Colonic mucosa (tissue), 4 donors: ENCODE data around the gene FRG1. TPM values are rescaled to one million over a fixed set of nuclear protein-coding genes. Genes with fewer than 3 reads are reported as not detected.
"Not testable (repeated sequence)": the region's sequence is repeated elsewhere in the genome, so short reads cannot be mapped to it uniquely, and the experiment has no call there.

Source experiments
- DNase-seq: peaks from one replicate; pipeline ENCODE4 v3.0.0-alpha.2; 2020
- H3K27ac ChIP-seq: fragments of 200-600 bp; one replicate; pipeline ENCODE4 v1.8.0; 2021
- H3K27me3 ChIP-seq: fragments of 200-600 bp; one replicate; pipeline ENCODE4 v1.8.0; 2021
- H3K36me3 ChIP-seq: fragments of 200-600 bp; one replicate; pipeline ENCODE4 v1.8.0; 2021
- H3K4me1 ChIP-seq: fragments of 200-600 bp; one replicate; pipeline ENCODE4 v1.8.0; 2021; ENCODE audit warnings: mild to moderate bottlenecking
- H3K4me3 ChIP-seq: fragments of 200-600 bp; one replicate; pipeline ENCODE4 v1.8.0; 2021
- H3K9ac ChIP-seq, 2 donors: one replicate each; pipeline ENCODE4 v1.7.0; 2013; ENCODE audit warnings: control low read depth in 2 of 2, low read depth in 2 of 2, low read length in 2 of 2
- H3K9me3 ChIP-seq: fragments of 200-600 bp; one replicate; pipeline ENCODE4 v1.8.0; 2021
- intact Hi-C: fragments of 100-400 bp; cut with DNase I; formaldehyde crosslinking; loops from one replicate; pipeline ENCODE4 v1.14.1; 2022
- total RNA-seq, 2 donors: library from RNA; stranded (reverse); fragmentation: NEBNext Ultra II Directional in 1 of 2; extraction: Animal tissue kit (Norgen Biotek cat#: 25700) in 1 of 2; gene quantifications; one replicate each; pipeline ENCODE4 v1.2.1, GENCODE V29; 2021
- TF ChIP-seq, protein P1 (sequence below): fragments of 200-600 bp; IDR thresholded peaks from one replicate; pipeline ENCODE4 v1.8.0; 2022; ENCODE audit warnings: antibody characterized with exemption, mild to moderate bottlenecking
- donor health status: healthy.
- donor health status: DM: no; HTN: no; CAD: no.
- donor health status: DM: no; HTN: no; CAD: no.

FRG1 gene
- total RNA-seq, 2 donors from 2014 or later: 36.5 to 37.9 TPM

DNA sequence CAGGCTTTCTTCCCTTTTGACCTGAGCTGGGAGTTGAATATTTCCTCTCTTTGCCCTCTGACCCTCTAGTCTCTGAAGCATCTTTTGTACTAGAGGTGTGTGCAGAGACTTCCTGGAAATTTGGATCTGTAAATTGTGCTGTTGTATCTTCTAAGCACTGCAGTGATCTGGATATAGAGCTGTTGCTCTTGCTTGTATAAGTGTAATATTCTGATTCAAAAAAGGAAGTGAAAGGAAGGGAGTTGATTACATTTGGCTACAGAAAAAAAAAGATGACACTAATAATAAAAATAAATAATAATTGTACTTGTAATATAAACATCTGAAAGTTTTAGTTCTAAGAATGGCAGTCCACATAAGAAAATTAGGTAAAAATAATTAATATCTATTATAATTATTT lies 33.0 kb downstream of the FRG1 start:
- Histone ChIP-seq H3K4me1 (no peaks in the 10 kb centered on the region), H3K9ac (no peak overlapping the region), H3K27ac (no peak overlapping the region), H3K36me3 (no peaks in the 10 kb centered on the region), H3K9me3 (no peaks in the 10 kb centered on the region), H3K27me3 (no peaks in the 10 kb centered on the region), H3K4me3 (no peak overlapping the region)
- intact Hi-C loops: no loop called here
- TF ChIP-seq, protein P1, sequence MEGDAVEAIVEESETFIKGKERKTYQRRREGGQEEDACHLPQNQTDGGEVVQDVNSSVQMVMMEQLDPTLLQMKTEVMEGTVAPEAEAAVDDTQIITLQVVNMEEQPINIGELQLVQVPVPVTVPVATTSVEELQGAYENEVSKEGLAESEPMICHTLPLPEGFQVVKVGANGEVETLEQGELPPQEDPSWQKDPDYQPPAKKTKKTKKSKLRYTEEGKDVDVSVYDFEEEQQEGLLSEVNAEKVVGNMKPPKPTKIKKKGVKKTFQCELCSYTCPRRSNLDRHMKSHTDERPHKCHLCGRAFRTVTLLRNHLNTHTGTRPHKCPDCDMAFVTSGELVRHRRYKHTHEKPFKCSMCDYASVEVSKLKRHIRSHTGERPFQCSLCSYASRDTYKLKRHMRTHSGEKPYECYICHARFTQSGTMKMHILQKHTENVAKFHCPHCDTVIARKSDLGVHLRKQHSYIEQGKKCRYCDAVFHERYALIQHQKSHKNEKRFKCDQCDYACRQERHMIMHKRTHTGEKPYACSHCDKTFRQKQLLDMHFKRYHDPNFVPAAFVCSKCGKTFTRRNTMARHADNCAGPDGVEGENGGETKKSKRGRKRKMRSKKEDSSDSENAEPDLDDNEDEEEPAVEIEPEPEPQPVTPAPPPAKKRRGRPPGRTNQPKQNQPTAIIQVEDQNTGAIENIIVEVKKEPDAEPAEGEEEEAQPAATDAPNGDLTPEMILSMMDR: no peak
- no peak for DNase-seq

DNA sequence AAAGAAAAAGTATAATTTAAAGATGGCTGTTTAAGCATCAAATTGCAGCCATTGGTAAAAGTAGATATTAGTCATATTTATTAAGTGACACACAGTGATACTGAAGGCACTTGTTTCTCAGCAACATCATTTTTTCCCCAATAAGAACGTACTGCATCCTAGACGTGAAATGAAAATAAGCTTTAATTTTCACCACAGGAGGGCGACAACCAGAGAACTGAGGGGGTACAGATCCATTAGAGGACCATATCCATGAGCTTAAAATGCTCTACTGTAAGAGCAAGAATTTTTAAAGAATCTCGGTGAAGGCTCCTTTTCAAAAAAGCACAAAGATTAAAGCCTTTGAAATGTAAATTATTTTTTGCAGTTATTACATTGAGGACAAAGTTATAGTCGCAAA lies 33.4 kb downstream of the FRG1 start:
- intact Hi-C loops: no loop called here
- DNase-seq: no peak

DNA sequence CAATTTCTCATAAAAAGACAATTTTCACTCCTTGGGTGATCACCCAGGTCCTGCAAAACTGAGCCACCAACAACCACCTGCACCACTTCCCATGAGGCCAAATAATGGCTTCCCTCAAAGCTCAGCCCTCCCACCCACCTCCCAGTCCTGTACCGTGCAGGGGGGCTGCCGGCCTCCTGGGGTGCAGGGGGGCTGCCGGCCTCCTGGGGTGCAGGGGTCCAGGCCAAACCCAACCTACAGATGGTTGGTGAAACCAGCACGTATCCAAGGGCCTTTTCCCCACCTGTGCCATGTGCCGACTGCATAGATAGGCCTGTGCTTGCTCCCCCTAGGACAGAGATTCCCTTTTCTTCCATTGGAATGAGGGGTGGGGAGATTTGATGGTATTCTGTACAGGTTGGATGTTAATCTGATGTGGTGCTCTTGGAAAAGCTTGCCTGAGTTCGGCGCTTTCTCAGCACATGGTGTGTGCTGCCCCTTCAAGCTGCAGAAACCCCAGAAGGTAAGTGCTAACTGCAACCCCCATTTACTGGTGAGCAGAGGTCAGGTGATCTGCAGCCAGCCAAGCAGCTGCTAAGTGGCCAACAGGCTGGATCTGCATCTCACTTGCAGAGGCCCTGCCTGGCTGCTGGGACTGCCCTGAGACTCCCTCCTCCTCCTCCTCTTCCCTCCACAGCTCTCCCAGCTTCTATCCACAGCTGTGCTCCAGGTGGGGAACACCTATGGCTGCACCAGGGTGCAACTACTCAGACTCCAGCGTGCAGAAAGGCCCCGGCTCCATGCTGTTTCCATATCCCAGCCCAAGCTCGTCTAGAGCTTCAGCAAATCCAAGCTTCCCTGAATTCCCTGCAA lies 38.8 kb downstream of the FRG1 start:
- Histone ChIP-seq H3K27me3 (no peaks in the 10 kb centered on the region), H3K4me1 (no peaks in the 10 kb centered on the region), H3K36me3 (no peaks in the 10 kb centered on the region), H3K27ac (no peak overlapping the region), H3K9ac (no peak overlapping the region), H3K9me3 (no peaks in the 10 kb centered on the region), H3K4me3 (no peak overlapping the region)
- intact Hi-C loops: no loop called here
- TF ChIP-seq, protein P1: no peak
- no peak for DNase-seq

More for the DNA sequence above, 33.4 kb downstream of the FRG1 start:
- H3K4me3 ChIP-seq: no peak overlapping the region
- TF ChIP-seq, protein P1: no peak
- no peaks in the 10 kb centered on the region for H3K9me3 ChIP-seq
- H3K9ac ChIP-seq: no peak overlapping the region
- no peaks in the 10 kb centered on the region for H3K4me1 ChIP-seq
- H3K27ac ChIP-seq: no peak overlapping the region
- no peaks in the 10 kb centered on the region for H3K27me3 ChIP-seq
- no peaks in the 10 kb centered on the region for H3K36me3 ChIP-seq

DNA sequence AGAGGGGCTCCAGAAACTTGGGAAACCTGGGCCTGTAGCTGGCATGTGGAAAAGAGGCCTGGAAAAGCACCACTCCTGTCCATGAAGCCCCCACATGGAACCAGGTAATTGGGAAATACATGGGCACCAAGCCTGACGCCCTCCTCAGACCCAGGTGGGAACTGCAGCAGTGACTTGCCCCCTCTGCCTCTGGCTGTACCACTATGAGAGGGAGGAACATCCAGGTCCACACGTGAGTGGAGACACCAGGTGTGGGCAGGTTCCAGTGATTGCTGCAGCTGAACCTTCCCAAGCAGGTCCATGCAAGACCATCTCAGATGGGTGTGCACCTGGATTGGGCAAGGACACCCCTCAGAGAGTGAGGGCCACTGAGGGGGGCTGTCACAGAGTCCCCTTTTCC lies 39.6 kb downstream of the FRG1 start:
- H3K9ac ChIP-seq, DNase-seq, intact Hi-C loops, H3K27ac ChIP-seq, H3K4me3 ChIP-seq, H3K4me1 ChIP-seq, H3K27me3 ChIP-seq, H3K36me3 ChIP-seq, H3K9me3 ChIP-seq: not testable (repeated sequence)

DNA sequence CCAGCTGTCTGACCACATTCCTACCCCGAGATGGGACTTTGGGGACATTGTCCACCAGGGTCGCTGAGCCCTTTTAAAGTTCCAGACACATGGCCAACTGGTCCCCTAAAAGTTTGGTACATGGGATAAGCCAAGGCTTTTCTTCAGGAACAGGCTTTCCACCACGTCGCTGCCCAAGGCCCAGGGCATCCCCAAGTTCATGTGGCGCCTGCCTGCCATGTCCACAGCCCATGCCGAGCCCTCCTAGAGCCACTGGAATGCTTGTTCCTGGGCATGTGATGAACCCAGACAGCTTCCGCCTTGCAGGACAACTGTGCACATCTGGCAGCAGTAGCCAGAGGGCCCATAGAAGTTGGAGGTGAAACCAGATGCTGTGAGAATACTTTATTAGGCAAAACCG lies 41.3 kb downstream of the FRG1 start:
- Histone ChIP-seq H3K9ac (no peak overlapping the region), H3K36me3 (no peaks in the 10 kb centered on the region), H3K4me1 (no peaks in the 10 kb centered on the region), H3K27me3 (no peaks in the 10 kb centered on the region), H3K9me3 (no peaks in the 10 kb centered on the region), H3K4me3 (no peak overlapping the region), H3K27ac (no peak overlapping the region)
- no peak for DNase-seq
- intact Hi-C loops: no loop called here
- TF ChIP-seq, protein P1: no peak

DNA sequence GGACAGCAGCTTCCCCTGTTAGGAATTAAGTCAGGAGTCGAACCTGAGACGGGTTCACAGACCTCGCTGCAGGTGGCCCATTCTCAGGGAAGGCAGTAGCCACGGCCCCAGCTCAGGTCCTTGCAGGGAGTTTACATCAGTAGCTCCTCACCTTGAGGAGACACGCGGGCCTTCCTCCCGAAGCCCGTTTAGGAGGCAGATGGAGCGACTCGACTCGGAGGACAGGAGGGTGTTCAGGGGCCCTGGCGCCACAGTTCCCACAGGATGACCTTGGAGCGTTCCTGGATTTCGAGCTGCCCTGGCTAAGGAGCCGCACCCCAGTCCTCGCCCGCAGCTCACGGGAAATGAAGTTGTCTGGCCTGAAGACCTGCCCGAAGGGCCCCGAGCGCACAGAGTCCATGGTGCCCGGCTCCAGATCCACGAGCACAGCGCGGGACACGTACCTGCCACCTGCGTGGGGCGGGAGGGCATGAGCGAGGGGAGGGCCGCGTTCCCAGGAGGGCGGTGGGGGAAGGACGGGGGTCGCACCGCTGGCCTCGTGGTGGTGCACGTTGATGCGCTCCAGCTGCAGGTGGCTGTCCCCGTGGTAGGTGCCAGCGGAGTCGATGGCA lies 43.3 kb downstream of the FRG1 start:
- H3K4me1 ChIP-seq, DNase-seq, H3K4me3 ChIP-seq, H3K9me3 ChIP-seq, H3K27ac ChIP-seq, H3K27me3 ChIP-seq, H3K9ac ChIP-seq, H3K36me3 ChIP-seq, intact Hi-C loops: not testable (repeated sequence)

DNA sequence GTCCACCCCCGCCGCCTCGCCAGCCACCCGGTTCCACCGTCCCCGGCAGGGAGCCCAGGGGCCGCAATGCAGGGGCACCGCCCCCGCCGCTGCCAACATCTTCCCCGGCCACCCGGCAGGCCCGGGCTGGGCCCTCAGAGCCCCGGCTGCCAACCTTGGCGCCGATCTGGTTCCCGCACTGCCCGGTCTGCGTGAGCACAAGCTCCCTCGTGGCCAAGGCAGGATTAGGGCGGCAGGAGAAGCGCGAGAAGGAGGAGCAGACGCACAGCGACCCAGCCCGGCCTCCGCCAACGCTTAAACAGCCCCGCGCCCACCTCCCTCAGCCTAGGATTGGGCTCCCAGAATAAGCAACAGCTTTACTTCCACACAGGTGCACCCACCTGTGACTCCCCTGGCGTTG lies 44.0 kb downstream of the FRG1 start:
- H3K4me1 ChIP-seq, H3K27ac ChIP-seq, H3K27me3 ChIP-seq, H3K9ac ChIP-seq, DNase-seq, H3K9me3 ChIP-seq, intact Hi-C loops, H3K36me3 ChIP-seq, H3K4me3 ChIP-seq: not testable (repeated sequence)

DNA sequence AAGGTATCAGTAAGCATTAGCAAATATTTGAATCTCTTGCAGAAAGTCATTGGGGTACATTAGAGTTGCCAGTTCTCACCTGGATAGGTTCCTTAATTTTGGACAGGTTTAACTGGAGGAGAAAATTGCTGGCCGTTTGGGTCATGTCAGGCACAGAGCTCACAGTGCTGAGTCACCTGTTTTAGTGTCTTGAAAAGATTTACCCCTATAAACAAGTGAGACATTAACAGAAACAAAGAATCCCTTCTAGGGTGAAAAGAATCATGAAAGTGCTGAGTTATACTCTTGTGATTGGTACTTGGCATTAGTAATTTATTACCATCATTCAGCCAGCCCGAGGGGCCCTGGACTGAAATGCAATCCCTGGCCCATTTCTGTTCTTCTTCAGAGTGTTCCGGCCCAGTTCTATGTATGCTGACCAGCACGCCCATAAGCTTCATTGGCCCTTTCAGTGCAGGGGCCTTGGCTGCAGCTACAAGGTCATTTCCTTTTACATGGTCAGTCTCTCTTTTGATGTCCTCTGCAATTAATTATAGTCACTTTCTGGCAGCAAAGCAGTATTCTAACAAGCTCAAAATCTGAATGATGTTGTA lies 45.1 kb downstream of the FRG1 start:
- H3K9ac ChIP-seq, H3K36me3 ChIP-seq, H3K27me3 ChIP-seq, DNase-seq, H3K4me1 ChIP-seq, H3K27ac ChIP-seq, H3K9me3 ChIP-seq, intact Hi-C loops, H3K4me3 ChIP-seq: not testable (repeated sequence)
